Stimulated activated memory B cell treated with anti-CD40 and anti-IgM and Interleukin-4, amounts not matched to agents 10 μg/mL and 1 μg/mL and 100 μg/mL, for 72 hours (primary cell): ENCODE data around the gene OLFML1.
A peak's percentile ranks its signal among the peaks of the same experiment; 100 is the strongest.

Source experiments
- ATAC-seq: fragments of 150-1000 bp; cut with Tn5 transposase; 2 replicates; pipeline ENCODE4 v1.10.0; 2021
- H3K27ac Mint-ChIP-seq: one replicate; pipeline ENCODE4 v1.8.0; 2022; ENCODE audit warnings: mild to moderate bottlenecking, mixed read lengths
- H3K27me3 Mint-ChIP-seq: one replicate; pipeline ENCODE4 v1.8.0; 2022; ENCODE audit warnings: mixed read lengths
- H3K36me3 Mint-ChIP-seq: one replicate; pipeline ENCODE4 v1.8.0; 2022; ENCODE audit warnings: mixed read lengths
- H3K4me1 Mint-ChIP-seq: one replicate; pipeline ENCODE4 v1.8.0; 2022; ENCODE audit warnings: mixed read lengths
- H3K4me3 Mint-ChIP-seq: one replicate; pipeline ENCODE4 v1.8.0; 2022; ENCODE audit warnings: mild to moderate bottlenecking, moderate library complexity, mixed read lengths
- H3K9me3 Mint-ChIP-seq: one replicate; pipeline ENCODE4 v1.8.0; 2022; ENCODE audit warnings: mixed read lengths

The OLFML1 gene

DNA sequence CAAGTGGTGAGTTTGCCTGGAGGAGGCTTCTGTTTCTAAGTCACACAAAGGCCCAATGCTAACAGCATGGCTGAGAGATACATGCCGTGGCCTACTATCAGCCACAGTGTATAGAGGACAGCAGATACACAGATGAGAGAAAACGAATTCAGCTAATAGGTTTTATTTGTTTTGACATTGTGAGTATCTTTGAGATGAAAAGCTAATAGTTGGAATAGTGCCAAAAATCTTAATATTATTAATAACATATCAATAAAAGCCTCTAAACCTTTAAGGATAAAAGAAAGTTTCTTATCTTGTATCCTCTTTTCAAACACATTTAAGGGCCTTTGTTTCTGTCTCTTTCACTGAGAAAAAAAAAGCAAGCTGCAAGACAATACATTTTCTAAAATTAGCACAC is 30.5 kb upstream of the OLFML1 start:
- H3K36me3 Mint-ChIP-seq: peaks cover 24% of the 10 kb centered on the region
- no peak overlapping the region for H3K4me3 Mint-ChIP-seq
- no peak for ATAC-seq
- no peaks in the 10 kb centered on the region for H3K27me3 Mint-ChIP-seq
- no peak overlapping the region for H3K27ac Mint-ChIP-seq
- no peaks in the 10 kb centered on the region for H3K9me3 Mint-ChIP-seq
- no peaks in the 10 kb centered on the region for H3K4me1 Mint-ChIP-seq

DNA sequence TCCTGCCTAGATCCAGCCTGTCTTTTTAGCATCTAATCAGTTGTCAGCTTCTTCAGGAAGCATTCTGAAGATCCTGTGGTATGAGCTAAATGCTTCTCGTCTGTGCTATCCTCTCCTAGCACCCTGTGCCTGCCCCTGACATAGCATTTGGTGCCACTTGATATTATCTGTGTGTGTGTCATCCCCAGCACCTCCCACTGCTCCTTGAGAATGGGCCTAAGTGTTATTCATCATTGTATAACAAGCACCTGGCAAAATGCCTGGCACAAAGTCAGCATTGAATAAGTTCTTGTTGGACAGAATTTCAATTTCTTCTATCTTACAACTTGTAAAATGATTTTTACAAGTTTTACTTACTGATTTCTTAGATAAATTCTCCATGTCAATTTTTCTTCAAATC is 28.1 kb upstream of the OLFML1 start:
- ATAC-seq: no peak

GRCh38 chr11:7462706-7463105 is 22.6 kb upstream of the OLFML1 start:
- Mint-ChIP-seq H3K27me3 (no peaks in the 10 kb centered on the region), H3K36me3 (peaks cover 44% of the 10 kb centered on the region), H3K9me3 (no peaks in the 10 kb centered on the region), H3K4me1 (peaks cover 20% of the 10 kb centered on the region), H3K27ac (peak overlapping the region; percentile 53), H3K4me3 (no peak overlapping the region)
- no peak for ATAC-seq

More for the DNA sequence above, 28.1 kb upstream of the OLFML1 start:
- no peak overlapping the region for H3K27ac Mint-ChIP-seq
- no peaks in the 10 kb centered on the region for H3K27me3 Mint-ChIP-seq
- no peak overlapping the region for H3K4me3 Mint-ChIP-seq
- H3K4me1 Mint-ChIP-seq: no peaks in the 10 kb centered on the region
- no peaks in the 10 kb centered on the region for H3K9me3 Mint-ChIP-seq
- peaks cover 30% of the 10 kb centered on the region for H3K36me3 Mint-ChIP-seq

GRCh38 chr11:7467652-7468051 is 17.7 kb upstream of the OLFML1 start:
- Mint-ChIP-seq H3K27me3 (no peaks in the 10 kb centered on the region), H3K36me3 (peaks cover 48% of the 10 kb centered on the region), H3K4me3 (no peak overlapping the region), H3K9me3 (no peaks in the 10 kb centered on the region), H3K27ac (no peak overlapping the region), H3K4me1 (peaks cover 28% of the 10 kb centered on the region)
- ATAC-seq: peak; percentile 83

GRCh38 chr11:7469351-7469865 is 15.9 kb upstream of the OLFML1 start:
- no peak for ATAC-seq
- H3K27ac Mint-ChIP-seq: no peak overlapping the region
- peaks cover 34% of the 10 kb centered on the region for H3K4me1 Mint-ChIP-seq
- H3K27me3 Mint-ChIP-seq: no peaks in the 10 kb centered on the region
- H3K4me3 Mint-ChIP-seq: no peak overlapping the region
- peaks cover 47% of the 10 kb centered on the region for H3K36me3 Mint-ChIP-seq
- H3K9me3 Mint-ChIP-seq: no peaks in the 10 kb centered on the region

DNA sequence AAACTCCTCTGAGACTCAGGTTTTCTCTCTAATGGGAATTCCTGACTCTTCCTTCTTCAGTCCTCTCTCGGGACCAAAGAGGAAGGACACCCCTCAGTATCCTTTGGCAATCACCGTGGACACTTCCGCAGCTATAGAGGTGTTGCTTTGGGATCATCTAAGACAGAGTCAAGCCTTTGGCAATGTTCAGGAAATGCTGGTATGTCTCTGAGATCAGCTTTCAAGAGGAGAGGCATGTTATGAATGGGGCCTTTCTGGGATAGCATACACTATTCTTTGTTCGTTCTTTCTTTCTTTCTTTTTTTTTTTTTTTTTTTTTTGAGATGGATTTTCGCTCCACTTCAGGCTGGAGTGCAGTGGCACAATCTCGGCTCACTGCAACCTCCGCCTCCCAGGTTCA is 14.2 kb upstream of the OLFML1 start:
- no peak for ATAC-seq
- peaks cover 43% of the 10 kb centered on the region for H3K4me1 Mint-ChIP-seq
- peaks cover 35% of the 10 kb centered on the region for H3K36me3 Mint-ChIP-seq
- no peaks in the 10 kb centered on the region for H3K9me3 Mint-ChIP-seq
- H3K4me3 Mint-ChIP-seq: no peak overlapping the region
- no peak overlapping the region for H3K27ac Mint-ChIP-seq
- H3K27me3 Mint-ChIP-seq: no peaks in the 10 kb centered on the region

DNA sequence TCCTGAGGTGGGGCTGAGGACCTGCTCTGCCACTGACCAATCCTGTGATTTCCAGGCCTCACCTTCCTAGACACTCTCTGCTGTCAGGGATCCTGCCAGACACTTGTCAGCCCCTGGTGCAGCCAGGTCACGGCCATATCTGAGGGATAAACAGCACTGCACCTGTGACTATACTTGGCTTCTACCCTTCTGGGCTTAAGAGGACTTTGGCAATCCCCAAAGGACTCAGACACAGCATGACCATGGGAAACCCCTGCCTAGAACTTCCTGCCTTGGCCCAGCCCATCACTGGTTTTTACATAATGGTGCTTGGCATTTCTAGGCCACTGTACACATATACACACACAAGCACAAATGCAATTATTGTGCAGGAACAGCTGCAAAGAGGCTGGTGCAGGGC is 11.6 kb upstream of the OLFML1 start:
- Mint-ChIP-seq H3K4me1 (peaks cover 47% of the 10 kb centered on the region), H3K4me3 (peak overlapping the region; percentile 51), H3K9me3 (no peaks in the 10 kb centered on the region), H3K27me3 (no peaks in the 10 kb centered on the region), H3K27ac (peak overlapping the region; percentile 86), H3K36me3 (peaks cover 28% of the 10 kb centered on the region)
- peak; percentile 96 for ATAC-seq

DNA sequence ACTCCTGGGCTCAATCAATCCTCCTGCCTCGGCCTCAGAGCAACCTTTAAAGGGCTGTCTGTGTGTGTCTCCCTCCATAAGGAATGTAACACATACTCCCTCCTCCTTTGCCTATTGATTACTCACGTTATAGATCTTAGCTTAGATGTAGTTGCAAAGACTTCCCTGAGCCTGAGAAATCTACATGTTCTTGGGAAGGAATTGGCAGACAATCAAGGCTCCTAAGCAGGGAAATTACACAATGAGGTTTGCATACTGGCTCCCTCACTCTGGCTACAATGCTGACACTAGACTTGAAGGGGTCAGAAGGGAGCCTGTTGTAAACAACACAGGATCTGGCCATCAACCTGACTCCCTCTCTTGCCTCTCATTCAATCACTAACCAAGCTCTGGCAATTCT is 5.2 kb upstream of the OLFML1 start:
- Mint-ChIP-seq H3K9me3 (no peaks in the 10 kb centered on the region), H3K27ac (no peak overlapping the region), H3K4me3 (no peak overlapping the region), H3K27me3 (no peaks in the 10 kb centered on the region), H3K4me1 (peaks cover 24% of the 10 kb centered on the region), H3K36me3 (peaks cover 14% of the 10 kb centered on the region)
- no peak for ATAC-seq

- H3K4me1 Mint-ChIP-seq: no peaks in the 10 kb centered on the region
- no peaks in the 10 kb centered on the region for H3K27me3 Mint-ChIP-seq
- no peak overlapping the region for H3K27ac Mint-ChIP-seq
- peaks cover 8% of the 10 kb centered on the region for H3K36me3 Mint-ChIP-seq
- no peak overlapping the region for H3K4me3 Mint-ChIP-seq
- ATAC-seq: no peak
- H3K9me3 Mint-ChIP-seq: no peaks in the 10 kb centered on the region
These were observed 1.2 kb upstream of the OLFML1 start for GRCh38 chr11:7484131-7484530.

- ATAC-seq: no peak
- no peaks in the 10 kb centered on the region for H3K9me3 Mint-ChIP-seq
- no peaks in the 10 kb centered on the region for H3K27me3 Mint-ChIP-seq
- no peak overlapping the region for H3K4me3 Mint-ChIP-seq
- H3K27ac Mint-ChIP-seq: no peak overlapping the region
- no peaks in the 10 kb centered on the region for H3K4me1 Mint-ChIP-seq
- peaks cover 13% of the 10 kb centered on the region for H3K36me3 Mint-ChIP-seq
These were observed 661 bp upstream of the OLFML1 start for GRCh38 chr11:7484645-7485044.

DNA sequence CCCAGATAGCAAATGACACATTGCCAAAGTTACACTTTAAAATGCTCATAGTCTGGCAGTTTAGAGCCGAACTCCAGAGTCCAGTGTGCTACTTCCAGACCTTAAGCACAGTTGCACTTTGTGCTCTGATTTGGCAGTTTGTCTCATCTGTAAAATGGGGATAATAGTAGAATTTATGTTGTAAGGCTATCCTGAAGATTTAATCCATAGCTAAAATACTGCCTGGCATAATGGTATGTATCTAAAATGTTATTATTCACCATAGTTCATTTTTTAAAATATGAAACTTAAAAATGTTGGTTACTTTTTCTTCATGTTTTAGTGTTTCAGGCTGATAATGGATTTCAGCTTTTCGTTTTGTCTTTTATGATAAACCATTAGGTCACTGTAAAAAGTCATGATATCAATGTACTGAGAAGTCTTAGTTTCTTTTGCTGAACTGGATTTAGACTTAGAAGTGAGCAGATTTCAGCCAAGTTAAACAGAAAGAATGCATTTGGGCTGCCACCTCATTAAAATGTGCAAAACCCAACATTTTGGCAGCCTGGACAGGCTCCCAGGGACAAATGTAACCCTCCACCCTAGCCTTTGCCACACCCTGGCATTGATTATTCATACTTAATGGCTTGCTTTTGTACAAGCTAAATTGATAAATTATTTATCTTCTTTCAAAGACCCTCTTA is 933 bp downstream of the OLFML1 start:
- Mint-ChIP-seq H3K36me3 (peaks cover 13% of the 10 kb centered on the region), H3K4me3 (no peak overlapping the region), H3K27ac (no peak overlapping the region), H3K27me3 (no peaks in the 10 kb centered on the region), H3K4me1 (no peaks in the 10 kb centered on the region), H3K9me3 (no peaks in the 10 kb centered on the region)
- no peak for ATAC-seq

GRCh38 chr11:7486781-7487140 is 1.5 kb downstream of the OLFML1 start:
- Mint-ChIP-seq H3K36me3 (peaks cover 13% of the 10 kb centered on the region), H3K9me3 (no peaks in the 10 kb centered on the region), H3K27me3 (no peaks in the 10 kb centered on the region), H3K4me3 (no peak overlapping the region), H3K27ac (no peak overlapping the region), H3K4me1 (no peaks in the 10 kb centered on the region)
- no peak for ATAC-seq

DNA sequence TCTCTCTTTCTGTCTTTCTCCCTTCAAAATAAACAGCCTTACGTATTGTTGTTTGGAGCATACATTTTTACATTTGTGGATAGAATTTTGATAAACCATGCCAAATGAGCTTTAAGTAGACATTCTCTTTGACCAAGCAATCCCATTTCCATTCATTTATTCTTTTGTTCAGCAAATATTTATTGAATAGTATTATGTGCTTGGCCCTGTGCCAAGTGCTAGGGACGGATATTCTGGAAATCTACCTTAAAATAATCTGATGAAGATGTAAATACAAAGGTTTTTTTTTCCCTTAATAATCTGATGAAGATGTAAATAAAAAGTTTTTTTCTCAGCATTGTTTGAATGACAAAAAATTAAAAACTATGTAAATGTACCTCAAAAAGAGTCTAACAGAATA is 2.1 kb downstream of the OLFML1 start:
- no peaks in the 10 kb centered on the region for H3K27me3 Mint-ChIP-seq
- peaks cover 13% of the 10 kb centered on the region for H3K36me3 Mint-ChIP-seq
- H3K27ac Mint-ChIP-seq: no peak overlapping the region

DNA sequence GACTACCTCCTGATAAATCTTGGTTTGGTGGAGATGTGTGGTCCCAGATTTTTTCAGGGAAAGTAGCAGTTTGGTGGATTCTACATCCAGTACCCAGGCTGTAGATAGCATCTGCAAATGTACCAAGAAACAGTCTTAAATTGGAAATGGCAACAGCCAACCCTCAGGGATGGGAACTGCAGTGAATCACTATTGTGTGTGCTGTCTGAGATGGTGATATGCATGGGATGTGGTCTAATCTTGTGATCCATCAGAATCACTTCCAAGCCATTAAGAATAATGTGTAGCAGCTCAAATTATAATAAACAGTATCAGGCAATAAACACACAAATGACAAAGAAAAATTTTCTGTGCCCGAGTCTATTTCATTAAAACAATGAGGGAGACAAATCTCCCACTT is 3.4 kb downstream of the OLFML1 start:
- no peak for ATAC-seq
- Mint-ChIP-seq H3K4me1 (peaks cover 2% of the 10 kb centered on the region), H3K9me3 (no peaks in the 10 kb centered on the region), H3K4me3 (no peak overlapping the region), H3K36me3 (peaks cover 13% of the 10 kb centered on the region), H3K27me3 (no peaks in the 10 kb centered on the region), H3K27ac (no peak overlapping the region)

More for the DNA sequence above, 2.1 kb downstream of the OLFML1 start:
- Mint-ChIP-seq H3K4me1 (no peaks in the 10 kb centered on the region), H3K9me3 (no peaks in the 10 kb centered on the region), H3K4me3 (no peak overlapping the region)
- ATAC-seq: no peak

GRCh38 chr11:7489376-7489775 is 4.1 kb downstream of the OLFML1 start:
- H3K9me3 Mint-ChIP-seq: no peaks in the 10 kb centered on the region
- peaks cover 13% of the 10 kb centered on the region for H3K36me3 Mint-ChIP-seq
- no peaks in the 10 kb centered on the region for H3K27me3 Mint-ChIP-seq
- no peak overlapping the region for H3K4me3 Mint-ChIP-seq
- no peak overlapping the region for H3K27ac Mint-ChIP-seq
- ATAC-seq: no peak
- peaks cover 9% of the 10 kb centered on the region for H3K4me1 Mint-ChIP-seq

DNA sequence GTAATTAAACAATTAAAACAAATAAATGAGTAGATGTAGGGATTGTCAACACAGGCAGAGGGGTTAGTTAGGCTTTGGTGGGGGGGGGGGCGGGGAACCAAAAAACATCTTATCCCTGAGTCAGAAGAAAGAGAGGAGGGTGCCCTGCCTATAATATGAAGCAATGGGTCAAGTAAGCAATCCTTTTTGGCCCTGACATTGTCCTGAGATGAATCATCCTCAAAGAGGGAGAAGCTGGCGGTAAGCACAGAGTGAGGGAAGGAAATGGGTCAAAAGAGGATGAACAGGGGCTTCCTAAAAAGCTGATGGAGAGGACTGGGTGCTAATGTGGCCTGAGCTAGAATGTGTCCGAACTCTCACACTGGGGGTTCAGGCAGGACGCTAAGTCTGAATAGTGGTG is 4.7 kb downstream of the OLFML1 start:
- peaks cover 16% of the 10 kb centered on the region for H3K4me1 Mint-ChIP-seq
- no peak overlapping the region for H3K4me3 Mint-ChIP-seq
- H3K27me3 Mint-ChIP-seq: no peaks in the 10 kb centered on the region
- no peaks in the 10 kb centered on the region for H3K9me3 Mint-ChIP-seq
- ATAC-seq: no peak
- peaks cover 13% of the 10 kb centered on the region for H3K36me3 Mint-ChIP-seq
- H3K27ac Mint-ChIP-seq: no peak overlapping the region
